Activated B cell treated with CpG ODN at 0.5 μM for 24 hours (primary cell): ENCODE results near the gene LIMA1. TPM values are rescaled to one million over a fixed set of nuclear protein-coding genes. Genes with fewer than 3 reads are reported as not detected.
"Not testable (repeated sequence)": the region's sequence is repeated elsewhere in the genome, so short reads cannot be mapped to it uniquely, and the experiment has no call there.

Experiments used
- ATAC-seq: fragments of 200-7000 bp; cut with Tn5 transposase; one replicate; pipeline ENCODE4 v1.10.0; 2021; ENCODE audit warnings: low read depth, mild to moderate bottlenecking, moderate library complexity
- CTCF ChIA-PET: fragments of 350-600 bp; sonication (Branson Sonifier 250); formaldehyde crosslinking; loops from one replicate; lab custom pipeline; 2021; ENCODE audit warnings: antibody characterized with exemption; lab: Charles Lee
- POLR2A ChIA-PET: fragments of 350-600 bp; sonication (Branson Sonifier 250); formaldehyde crosslinking; loops from one replicate; lab custom pipeline; 2021; ENCODE audit warnings: antibody characterized with exemption; lab: Charles Lee
- DNase-seq: peaks from one replicate; pipeline ENCODE4 v3.0.0; 2022
- H3K27ac Mint-ChIP-seq: one replicate; pipeline ENCODE4 v1.8.0; 2020; ENCODE audit warnings: mixed read lengths
- H3K27me3 Mint-ChIP-seq: one replicate; pipeline ENCODE4 v1.8.0; 2021; ENCODE audit warnings: mixed read lengths
- H3K36me3 Mint-ChIP-seq: one replicate; pipeline ENCODE4 v1.8.0; 2021; ENCODE audit warnings: low read depth, mixed read lengths
- H3K4me1 Mint-ChIP-seq: one replicate; pipeline ENCODE4 v1.8.0; 2021; ENCODE audit warnings: mixed read lengths
- H3K4me3 Mint-ChIP-seq: one replicate; pipeline ENCODE4 v1.8.0; 2020; ENCODE audit warnings: mild to moderate bottlenecking, mixed read lengths
- H3K9me3 Mint-ChIP-seq: one replicate; pipeline ENCODE4 v1.8.0; 2020; ENCODE audit warnings: mixed read lengths
- intact Hi-C: fragments of 100-400 bp; cut with micrococcal nuclease; formaldehyde crosslinking; loops from one replicate; pipeline ENCODE4 v1.15.1; 2024
- total RNA-seq: library from RNA; stranded (reverse); gene quantifications from 2 replicates; pipeline ENCODE4 v1.2.3, GENCODE V29; 2022
- TF ChIP-seq, protein P1 (sequence below): fragments of 200-600 bp; IDR thresholded peaks from one replicate; pipeline ENCODE4 v1.8.0; 2022; ENCODE audit warnings: antibody characterized with exemption, mild to moderate bottlenecking

Gene LIMA1
- total RNA-seq, 1 donor from 2014 or later, result 5.7 TPM

DNA sequence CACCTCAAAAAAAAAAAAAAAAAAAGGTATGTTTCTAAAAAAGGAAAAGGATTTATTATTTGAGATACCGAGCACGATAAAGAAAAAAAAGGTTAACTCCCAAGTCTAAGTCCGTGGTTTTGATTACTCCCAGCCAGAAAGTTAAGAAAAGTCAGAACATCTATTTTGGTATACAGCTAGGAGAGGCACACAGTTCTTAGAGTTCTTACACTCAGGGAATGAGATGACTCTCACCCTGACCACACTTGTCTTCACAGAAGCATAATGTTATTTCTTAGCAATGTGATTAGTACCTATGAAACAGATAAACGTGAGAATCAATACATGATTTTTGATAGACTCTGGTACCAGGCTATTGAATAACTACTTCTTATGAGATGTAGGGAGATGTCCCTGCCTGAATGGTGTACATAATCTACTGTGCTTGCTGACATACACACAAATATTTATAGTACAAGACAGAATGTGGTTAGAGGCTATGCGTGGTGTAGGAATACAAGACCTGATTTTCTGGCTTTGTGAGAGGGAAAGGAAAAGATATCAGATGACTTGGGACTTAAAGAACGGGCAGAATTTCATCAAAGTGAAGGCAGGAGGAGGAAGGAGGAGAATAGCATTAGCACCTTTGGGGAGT lies 31.6 kb downstream of the LIMA1 start:
- ChIA-PET CTCF (interaction anchor here (0.6 kb wide), 1 partner anchor 163 kb away, joined by 3 read pairs; no protein-coding TSS in a partner anchor), POLR2A (no interaction called here)
- DNase-seq, result no peak
- peaks cover 20% of the 10 kb centered on the region for H3K4me1 Mint-ChIP-seq
- intact Hi-C loops, result no loop called here
- no peak overlapping the region for H3K27ac Mint-ChIP-seq
- no peaks in the 10 kb centered on the region for H3K36me3 Mint-ChIP-seq
- H3K9me3 Mint-ChIP-seq, result no peaks in the 10 kb centered on the region
- no peak overlapping the region for H3K4me3 Mint-ChIP-seq
- TF ChIP-seq, protein P1, sequence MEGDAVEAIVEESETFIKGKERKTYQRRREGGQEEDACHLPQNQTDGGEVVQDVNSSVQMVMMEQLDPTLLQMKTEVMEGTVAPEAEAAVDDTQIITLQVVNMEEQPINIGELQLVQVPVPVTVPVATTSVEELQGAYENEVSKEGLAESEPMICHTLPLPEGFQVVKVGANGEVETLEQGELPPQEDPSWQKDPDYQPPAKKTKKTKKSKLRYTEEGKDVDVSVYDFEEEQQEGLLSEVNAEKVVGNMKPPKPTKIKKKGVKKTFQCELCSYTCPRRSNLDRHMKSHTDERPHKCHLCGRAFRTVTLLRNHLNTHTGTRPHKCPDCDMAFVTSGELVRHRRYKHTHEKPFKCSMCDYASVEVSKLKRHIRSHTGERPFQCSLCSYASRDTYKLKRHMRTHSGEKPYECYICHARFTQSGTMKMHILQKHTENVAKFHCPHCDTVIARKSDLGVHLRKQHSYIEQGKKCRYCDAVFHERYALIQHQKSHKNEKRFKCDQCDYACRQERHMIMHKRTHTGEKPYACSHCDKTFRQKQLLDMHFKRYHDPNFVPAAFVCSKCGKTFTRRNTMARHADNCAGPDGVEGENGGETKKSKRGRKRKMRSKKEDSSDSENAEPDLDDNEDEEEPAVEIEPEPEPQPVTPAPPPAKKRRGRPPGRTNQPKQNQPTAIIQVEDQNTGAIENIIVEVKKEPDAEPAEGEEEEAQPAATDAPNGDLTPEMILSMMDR, result no peak
- no peak for ATAC-seq
- peaks cover 2% of the 10 kb centered on the region for H3K27me3 Mint-ChIP-seq

DNA sequence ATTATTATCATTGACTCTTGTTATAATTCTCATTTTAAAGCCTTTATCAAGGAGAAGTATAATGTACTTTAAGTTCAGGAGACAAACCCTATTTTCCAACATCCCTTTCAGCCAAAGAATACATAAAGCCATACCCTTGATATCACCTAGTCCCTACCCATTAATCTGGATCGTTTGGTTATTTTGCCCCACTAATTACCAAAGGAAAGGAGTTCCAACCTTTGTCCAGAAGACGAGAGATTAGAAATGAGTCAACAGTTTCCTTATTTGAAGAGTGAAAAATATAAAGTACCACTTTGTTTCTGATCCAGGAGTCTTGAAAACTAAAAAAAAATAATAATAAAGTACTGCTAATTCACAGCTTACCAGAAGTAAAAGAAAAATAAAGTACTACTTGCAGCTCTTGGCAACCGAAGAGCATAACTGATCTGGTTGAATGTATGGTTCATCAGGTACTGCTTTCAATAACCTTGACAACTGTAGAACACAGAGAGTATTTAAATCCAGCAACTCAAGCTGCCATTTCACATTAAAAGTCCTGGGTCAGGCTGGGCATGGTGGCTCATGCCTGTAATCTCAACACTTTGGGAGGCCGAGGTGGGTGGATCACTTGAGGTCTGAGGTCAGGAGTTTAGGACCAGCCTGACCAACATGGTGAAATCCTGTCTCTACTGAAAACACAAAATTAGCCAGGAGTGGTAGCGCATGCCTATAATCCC lies 33.7 kb downstream of the LIMA1 start:
- ChIA-PET CTCF (no interaction called here), POLR2A (no interaction called here)
- intact Hi-C loops, result no loop called here

DNA sequence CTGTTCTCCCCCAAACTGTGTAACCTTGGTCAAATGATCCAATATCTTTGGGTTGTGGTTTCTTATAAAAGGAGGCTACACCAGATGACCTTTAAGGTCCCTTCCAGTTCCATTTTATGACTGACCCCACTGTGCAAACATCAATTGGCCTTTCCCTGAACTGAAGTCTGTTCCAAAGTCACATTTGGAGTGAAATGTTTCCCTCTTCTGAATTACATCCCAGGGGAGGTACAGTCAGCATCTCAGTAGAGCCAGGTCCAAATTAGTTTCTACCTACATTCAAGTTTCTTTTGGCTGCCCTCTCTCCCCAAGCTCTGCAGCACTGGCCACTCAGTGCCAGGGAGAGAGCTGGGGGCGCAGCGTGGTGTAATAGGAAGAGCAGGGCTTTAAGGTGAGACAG lies 34.4 kb downstream of the LIMA1 start:
- no peak for ATAC-seq
- Mint-ChIP-seq H3K27ac (no peak overlapping the region), H3K4me3 (no peak overlapping the region), H3K36me3 (no peaks in the 10 kb centered on the region), H3K27me3 (peaks cover 2% of the 10 kb centered on the region), H3K9me3 (no peaks in the 10 kb centered on the region), H3K4me1 (peaks cover 10% of the 10 kb centered on the region)
- TF ChIP-seq, protein P1, result no peak
- DNase-seq, result no peak
- ChIA-PET CTCF (no interaction called here), POLR2A (no interaction called here)
- intact Hi-C loops, result no loop called here

More for the DNA sequence above, 33.7 kb downstream of the LIMA1 start:
- Mint-ChIP-seq H3K27me3 (peaks cover 2% of the 10 kb centered on the region), H3K4me1 (peaks cover 18% of the 10 kb centered on the region), H3K4me3 (no peak overlapping the region), H3K9me3 (no peaks in the 10 kb centered on the region), H3K27ac (no peak overlapping the region), H3K36me3 (no peaks in the 10 kb centered on the region)
- no peak for DNase-seq
- TF ChIP-seq, protein P1, result no peak
- no peak for ATAC-seq

DNA sequence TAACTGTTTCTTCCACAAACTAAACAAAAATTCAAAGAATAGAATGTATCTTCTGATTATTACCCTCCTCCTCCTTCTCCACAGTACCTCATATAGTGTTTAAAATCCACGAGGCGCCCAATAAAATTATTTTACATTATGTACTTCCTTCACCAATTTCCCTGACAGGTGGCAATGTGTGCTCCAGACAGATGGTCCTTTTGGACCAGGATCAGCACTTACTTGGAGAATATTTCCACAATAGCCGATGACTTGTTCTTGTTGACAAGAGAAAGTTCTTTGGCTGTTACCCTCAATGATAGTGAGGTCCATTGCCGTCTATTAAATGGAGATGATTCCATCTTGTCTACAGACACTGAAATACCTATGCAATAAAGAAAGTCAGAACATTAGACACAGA lies 34.9 kb downstream of the LIMA1 start:
- Mint-ChIP-seq H3K27ac (no peak overlapping the region), H3K4me3 (no peak overlapping the region), H3K27me3 (peaks cover 2% of the 10 kb centered on the region), H3K4me1 (peaks cover 6% of the 10 kb centered on the region), H3K36me3 (no peaks in the 10 kb centered on the region), H3K9me3 (no peaks in the 10 kb centered on the region)
- ATAC-seq, result no peak
- DNase-seq, result no peak
- TF ChIP-seq, protein P1, result no peak
- CTCF ChIA-PET, result no interaction called here
- intact Hi-C loops, result no loop called here
- POLR2A ChIA-PET, result no interaction called here

DNA sequence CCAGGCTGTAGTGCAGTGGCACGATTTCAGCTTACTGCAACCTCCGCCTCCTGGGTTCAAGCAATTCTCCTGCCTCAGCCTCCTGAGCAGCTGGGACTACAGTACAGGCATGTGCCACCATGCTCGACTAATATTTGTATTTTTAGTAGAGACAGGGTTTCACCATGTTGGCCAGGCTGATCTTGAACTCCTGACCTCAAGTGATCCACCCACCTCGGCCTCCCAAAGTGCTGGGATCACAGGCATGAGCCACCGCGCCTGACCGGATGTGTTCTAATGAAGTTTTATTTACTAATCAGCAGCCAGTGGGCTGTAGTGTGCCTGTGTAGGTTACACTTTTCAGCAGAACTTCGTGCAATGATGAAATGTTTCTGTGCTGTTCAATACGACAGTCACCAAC lies 35.7 kb downstream of the LIMA1 start:
- intact Hi-C loops, H3K27me3 Mint-ChIP-seq, H3K4me1 Mint-ChIP-seq, H3K36me3 Mint-ChIP-seq, H3K27ac Mint-ChIP-seq, H3K9me3 Mint-ChIP-seq, CTCF ChIA-PET, DNase-seq, H3K4me3 Mint-ChIP-seq, ATAC-seq, POLR2A ChIA-PET: not testable (repeated sequence)
